ENCODE results near the gene PHOX2B. TPM values are rescaled to one million over a fixed set of nuclear protein-coding genes. Genes with fewer than 3 reads are reported as not detected.

The PHOX2B gene
- total and polyA plus RNA-seq, 2 of the 8 experiments (the other 6 are each of a cell fraction or from before 2014, with no cell fraction given) = not detected

GRCh38 chr4:41722181-41722580, 26.3 kb downstream of the PHOX2B start:
- Histone ChIP-seq H3K23me2 (ENCODE audit: low read depth, low read length) (no peaks in the 10 kb centered on the region), H3K14ac (ENCODE audit: insufficient read length) (no peak overlapping the region), H4K8ac (ENCODE audit: extremely low read depth, insufficient read depth, low read length) (no peak overlapping the region), H2BK20ac (ENCODE audit: low read length) (no peak overlapping the region), H2AFZ (ENCODE audit: low read length) (no peak overlapping the region), H3K18ac (ENCODE audit: extremely low read depth, low read length) (no peak overlapping the region), H2BK15ac (ENCODE audit: low read length) (no peak overlapping the region), H4K91ac (replicated peaks; ENCODE audit: insufficient read length, low read length) (no peak overlapping the region), H3K23ac (ENCODE audit: insufficient read length) (no peak overlapping the region), H4K5ac (ENCODE audit: insufficient read length, low read depth, low read length) (no peak overlapping the region), H3K27ac (ENCODE audit: low read depth, low read length) (no peak overlapping the region), H3K79me2 (ENCODE audit: control insufficient read depth in 1 of 2, insufficient read depth in 2 of 2, low read length in 2 of 2) (no peaks in the 10 kb centered on the region), H3K4me2 (ENCODE audit: insufficient read depth in 1 of 2, low read depth in 2 of 2, low read length in 2 of 2) (no peak overlapping the region), H4K20me1 (replicated peaks in 1 of 2; ENCODE audit: control insufficient read depth in 1 of 2, insufficient read depth in 2 of 2, low read length in 2 of 2) (no peaks in the 10 kb centered on the region), H3K9ac (replicated peaks in 1 of 4; ENCODE audit: extremely low read depth in 1 of 4, low read depth in 3 of 4, low read length in 3 of 4) (no peak overlapping the region), H3K9me3 (ENCODE audit: insufficient read depth in 2 of 2, low read depth in 1 of 2, low read length in 1 of 2) (no peaks in the 10 kb centered on the region), H3K27me3 (replicated peaks in 1 of 4; ENCODE audit: control insufficient read depth in 3 of 4, extremely low read depth in 1 of 4, insufficient read depth in 3 of 4, low read length in 3 of 4) (peaks cover 0 to 4% (median 2%) of the 10 kb centered on the region in 4 experiments; a peak in 3 of 7 replicates), H3K4me1 (replicated peaks in 1 of 4; ENCODE audit: control insufficient read depth in 3 of 4, insufficient read depth in 4 of 4, low read length in 3 of 4) (no peaks in the 10 kb centered on the region), H3K79me1 (ENCODE audit: low read depth, low read length) (no peaks in the 10 kb centered on the region), H3K4me3 (ENCODE audit: extremely low read depth in 1 of 4, insufficient read depth in 2 of 4, low read depth in 3 of 4, low read length in 4 of 4) (no peak overlapping the region), H3K36me3 (ENCODE audit: control insufficient read depth in 2 of 4, insufficient read depth in 4 of 4, low read length in 3 of 4) (no peaks in the 10 kb centered on the region), H2BK120ac (replicated peaks; ENCODE audit: low read depth, low read length) (no peak overlapping the region), H2BK5ac (ENCODE audit: low read depth, low read length) (no peak overlapping the region), H3K56ac (replicated peaks; ENCODE audit: insufficient read length, low read depth, low read length) (no peak overlapping the region), H3K4ac (replicated peaks; ENCODE audit: insufficient read length, low read depth, low read length) (no peak overlapping the region), H2AK5ac (ENCODE audit: low read depth, low read length) (no peak overlapping the region), H2BK12ac (ENCODE audit: low read depth, low read length) (no peak overlapping the region)
- FAIRE-seq = no peak
- ChIA-PET CTCF (ENCODE audit: partially characterized antibody) (no interaction called here), POLR2A (ENCODE audit: partially characterized antibody) (no interaction called here)
- WGBS, 2 experiments (ENCODE audit: extremely low coverage in 1 of 2, insufficient coverage in 1 of 2, insufficient read length in 1 of 2, insufficient replicate concordance in 2 of 2, low coverage in 1 of 2, low lambda C conversion rate in 2 of 2, missing lambda C conversion rate in 1 of 2) = 89% methylated on average over 1 of the region's 1 CpG; no CpG with 5 or more reads in 1 of the 2 experiments
- no peak for DNase-seq (ENCODE audit: low read depth in 1 of 2, low spot score in 2 of 2)
- TF ChIP-seq KDM4A (IDR thresholded peaks at IDR 0.05; ENCODE audit: low read depth, low read length, severe bottlenecking) (no peak), TCF12 (IDR thresholded peaks at IDR 0.05; ENCODE audit: low read depth, low read length) (no peak)
